IMR-90 (cell line): Measurements from ENCODE around the gene NAV1.
A peak's percentile ranks its signal among the peaks of the same experiment; 100 is the strongest.
"Not testable (repeated sequence)": the region's sequence is repeated elsewhere in the genome, so short reads cannot be mapped to it uniquely, and the experiment has no call there.

Experiments
- BHLHE40 ChIP-seq: fragments of 150-350 bp; IDR thresholded peaks from 2 replicates; pipeline ENCODE4 v1.6.1; 2016; ENCODE audit warnings: mild to moderate bottlenecking, low read depth, low read length
- CEBPB ChIP-seq: IDR thresholded peaks from 2 replicates; pipeline ENCODE4 v1.6.1; 2012; ENCODE audit warnings: low read depth, low read length, improper control_type of control experiment
- CHD1 ChIP-seq: IDR thresholded peaks from 2 replicates; pipeline ENCODE4 v1.6.1; 2012; ENCODE audit warnings: low read depth, low read length, improper control_type of control experiment
- CTCF ChIP-seq: conservative IDR thresholded peaks from 2 replicates; pipeline ENCODE4 v1.5.1; 2012; ENCODE audit warnings: mild to moderate bottlenecking, low read depth, low read length, improper control_type of control experiment
- MAFK ChIP-seq: IDR thresholded peaks from 2 replicates; pipeline ENCODE4 v1.6.1; 2012; ENCODE audit warnings: low read depth, low read length, improper control_type of control experiment
- MAZ ChIP-seq: IDR thresholded peaks from 2 replicates; pipeline ENCODE4 v1.6.1; 2012; ENCODE audit warnings: low read depth, mild to moderate bottlenecking, low read length, improper control_type of control experiment, moderate library complexity, borderline replicate concordance
- MXI1 ChIP-seq: IDR thresholded peaks from 2 replicates; pipeline ENCODE4 v1.6.1; 2012; ENCODE audit warnings: low read depth, mild to moderate bottlenecking, low read length, moderate library complexity, borderline replicate concordance
- NFE2L2 ChIP-seq: fragments of 150-350 bp; IDR thresholded peaks from 2 replicates; pipeline ENCODE4 v1.6.1; 2016; ENCODE audit warnings: low read depth, mild to moderate bottlenecking, low read length
- POLR2A ChIP-seq: IDR thresholded peaks from 2 replicates; pipeline ENCODE4 v1.6.1; 2012; ENCODE audit warnings: mild to moderate bottlenecking, low read depth, low read length
- RAD21 ChIP-seq: IDR thresholded peaks from 2 replicates; pipeline ENCODE4 v1.6.1; 2012; ENCODE audit warnings: low read length, improper control_type of control experiment
- RCOR1 ChIP-seq: IDR thresholded peaks from 2 replicates; pipeline ENCODE4 v1.6.1; 2012; ENCODE audit warnings: mild to moderate bottlenecking, low read length, improper control_type of control experiment; ENCODE audit not compliant: insufficient replicate concordance
- RFX5 ChIP-seq: IDR thresholded peaks from 2 replicates; pipeline ENCODE4 v1.8.0; 2012; ENCODE audit warnings: low read depth, mild to moderate bottlenecking, low read length, moderate library complexity
- SMC3 ChIP-seq: fragments of 150-350 bp; IDR thresholded peaks from 2 replicates; pipeline ENCODE4 v1.6.1; 2016; ENCODE audit warnings: low read depth, mild to moderate bottlenecking, antibody characterized with exemption, low read length, moderate library complexity
- USF2 ChIP-seq: fragments of 150-350 bp; IDR thresholded peaks from 2 replicates; pipeline ENCODE4 v1.6.1; 2017; ENCODE audit warnings: mild to moderate bottlenecking, antibody characterized with exemption, low read length, low read depth

- TF ChIP-seq BHLHE40, CTCF, POLR2A, RAD21, NFE2L2, SMC3, CEBPB, MXI1, CHD1, RCOR1, MAFK, MAZ, RFX5: not testable (repeated sequence)
- 0 out of 2 replicates have a peak, but pooled peaks have one; percentile 2 for TF ChIP-seq USF2
Observed at GRCh38 chr1:201493026-201493656, 45.8 kb upstream of the NAV1 start.
